Neural cell (in vitro differentiated cells): Measurements from ENCODE around the gene CTNNA2. TPM values are rescaled to one million over a fixed set of nuclear protein-coding genes. Genes with fewer than 3 reads are reported as not detected.
A peak's percentile ranks its signal among the peaks of the same experiment; 100 is the strongest.

ENCODE experiments used
- H2AFZ ChIP-seq: fragments of 200-600, 300-800 bp; sonication (generic), shearing (Covaris generic); 2 replicates; pipeline ENCODE4 v1.6.0; 2014; ENCODE audit warnings: low read depth, mild to moderate bottlenecking, antibody characterized with exemption, low read length, moderate library complexity
- H3F3A ChIP-seq: fragments of 200-600 bp; shearing (Covaris generic); 2 replicates; pipeline ENCODE4 v1.6.1; 2016; ENCODE audit warnings: mild to moderate bottlenecking, moderate library complexity, mixed read lengths, antibody characterized with exemption, low read length; ENCODE audit not compliant: insufficient read depth, poor library complexity, severe bottlenecking
- H3K27ac ChIP-seq: fragments of 200-600, 300-800 bp; sonication (generic), shearing (Covaris generic); 2 replicates; pipeline ENCODE4 v1.5.1; 2014; ENCODE audit warnings: mild to moderate bottlenecking, low read length, moderate library complexity
- H3K27me3 ChIP-seq: fragments of 300-800, 200-600 bp; sonication (generic), shearing (Covaris generic); 2 replicates; pipeline ENCODE4 v1.6.0; 2014; ENCODE audit warnings: mild to moderate bottlenecking, low read depth, low read length, moderate library complexity; ENCODE audit not compliant: insufficient read depth
- H3K36me3 ChIP-seq: fragments of 300-800, 200-600 bp; sonication (generic), shearing (Covaris generic); 2 replicates; pipeline ENCODE4 v1.5.1; 2014; ENCODE audit warnings: mild to moderate bottlenecking, antibody characterized with exemption, low read length, moderate library complexity; ENCODE audit not compliant: insufficient read depth
- H3K4me2 ChIP-seq: fragments of 300-800, 200-600 bp; sonication (generic), shearing (Covaris generic); 2 replicates; pipeline ENCODE4 v1.6.0; 2014; ENCODE audit warnings: mild to moderate bottlenecking, low read length
- H3K4me3 ChIP-seq: fragments of 300-800, 200-600 bp; sonication (generic), shearing (Covaris generic); 2 replicates; pipeline ENCODE4 v1.5.1; 2014; ENCODE audit warnings: mild to moderate bottlenecking, low read length, moderate library complexity
- H3K79me2 ChIP-seq: fragments of 200-600 bp; shearing (Covaris generic); replicated peaks from 2 replicates; pipeline ENCODE4 v1.6.0; 2014; ENCODE audit warnings: mild to moderate bottlenecking, low read length, moderate library complexity; ENCODE audit not compliant: insufficient read depth
- H3K9ac ChIP-seq: fragments of 300-800, 200-600 bp; sonication (generic), shearing (Covaris generic); 2 replicates; pipeline ENCODE4 v1.6.1; 2016; ENCODE audit warnings: mild to moderate bottlenecking, low read length, mixed read lengths
- H3K9me2 ChIP-seq: fragments of 200-600 bp; shearing (Covaris generic); 2 replicates; pipeline ENCODE4 v1.6.1; 2016; ENCODE audit warnings: mild to moderate bottlenecking, low read length, mixed read lengths; ENCODE audit not compliant: insufficient read depth
- H3K9me3 ChIP-seq: fragments of 200-600, 300-800 bp; sonication (generic), shearing (Covaris generic); 2 replicates; pipeline ENCODE4 v1.6.1; 2016; ENCODE audit warnings: mild to moderate bottlenecking, mixed run types, low read length, moderate library complexity, mixed read lengths
- H4K20me1 ChIP-seq: fragments of 200-600 bp; shearing (Covaris generic); 2 replicates; pipeline ENCODE4 v1.6.1; 2016; ENCODE audit warnings: mild to moderate bottlenecking, mixed run types; ENCODE audit not compliant: insufficient read depth
- EP300 ChIP-seq: fragments of 450-650 bp; conservative IDR thresholded peaks from 2 replicates; pipeline ENCODE4 v1.6.1; 2014; ENCODE audit warnings: antibody characterized with exemption, mild to moderate bottlenecking, moderate library complexity; ENCODE audit not compliant: poor library complexity, severe bottlenecking
- EZH2 ChIP-seq: fragments of 200-600, 300-800 bp; shearing (Covaris generic), sonication (generic); IDR thresholded peaks from 2 replicates; pipeline ENCODE4 v1.6.1; 2014; ENCODE audit warnings: antibody characterized with exemption, low read length, borderline replicate concordance, mild to moderate bottlenecking; ENCODE audit not compliant: insufficient read depth, poor library complexity, severe bottlenecking
- MXI1 ChIP-seq: fragments of 450-650 bp; conservative IDR thresholded peaks from 2 replicates; pipeline ENCODE4 v1.6.1; 2014; ENCODE audit warnings: antibody characterized with exemption, mild to moderate bottlenecking; ENCODE audit not compliant: poor library complexity, severe bottlenecking
- POLR2AphosphoS5 ChIP-seq: IDR thresholded peaks from 2 replicates; pipeline ENCODE4 v1.6.1; 2012
- RAD21 ChIP-seq: fragments of 450-650 bp; conservative IDR thresholded peaks from 2 replicates; pipeline ENCODE4 v1.6.1; 2014; ENCODE audit warnings: antibody characterized with exemption, mild to moderate bottlenecking, moderate library complexity
- SMC3 ChIP-seq: fragments of 450-650 bp; conservative IDR thresholded peaks from 2 replicates; pipeline ENCODE4 v1.6.1; 2014; ENCODE audit warnings: antibody characterized with exemption, mild to moderate bottlenecking, moderate library complexity; ENCODE audit not compliant: poor library complexity
- TAF1 ChIP-seq: IDR thresholded peaks from 2 replicates; pipeline ENCODE4 v1.6.1; 2012; ENCODE audit warnings: low read depth
- polyA plus RNA-seq: library from polyadenylated mRNA; depleted of rRNA; stranded (reverse); fragments of >200 nt; gene quantifications from 2 replicates; pipeline ENCODE4 v1.2.3, GENCODE V29; 2014
- TF ChIP-seq, protein P1 (sequence below): fragments of 450-650 bp; IDR thresholded peaks from 2 replicates; pipeline ENCODE4 v1.5.1; 2014; ENCODE audit warnings: antibody characterized with exemption, mild to moderate bottlenecking, moderate library complexity; ENCODE audit not compliant: poor library complexity, severe bottlenecking
- TF ChIP-seq, protein P2 (sequence below): IDR thresholded peaks from 2 replicates; pipeline ENCODE4 v1.6.1; 2012; ENCODE audit warnings: borderline replicate concordance

Gene CTNNA2
- polyA plus RNA-seq, 1 donor from 2014 or later = 194 TPM

DNA sequence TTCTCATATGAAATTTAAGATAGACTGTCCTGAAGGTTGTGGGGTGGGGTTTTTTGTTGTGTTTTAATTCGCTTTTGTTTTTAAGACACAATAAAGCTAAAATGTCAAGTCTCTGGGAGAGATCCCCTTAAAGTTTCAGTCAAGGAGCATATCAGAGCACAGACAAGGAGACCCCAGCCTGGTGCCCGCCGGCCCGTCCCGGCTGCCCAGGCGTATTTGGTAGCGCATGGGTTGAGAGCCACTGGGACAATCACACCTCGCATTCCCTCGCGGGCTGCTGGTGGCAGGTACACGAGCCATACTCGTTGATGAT is 789.1 kb downstream of the CTNNA2 start:
- no peak overlapping the region for H3K4me2 ChIP-seq
- H3K9ac ChIP-seq = no peak overlapping the region
- H3K9me2 ChIP-seq = no peaks in the 10 kb centered on the region
- peak overlapping the region; percentile 75 for H3K4me3 ChIP-seq
- no peaks in the 10 kb centered on the region for H3K79me2 ChIP-seq
- H3K36me3 ChIP-seq = no peaks in the 10 kb centered on the region
- H3K27me3 ChIP-seq = peaks cover 47% of the 10 kb centered on the region
- no peaks in the 10 kb centered on the region for H3K9me3 ChIP-seq
- H2AFZ ChIP-seq = no peak overlapping the region
- TF ChIP-seq SMC3 = no peak
- TF ChIP-seq, protein P1, sequence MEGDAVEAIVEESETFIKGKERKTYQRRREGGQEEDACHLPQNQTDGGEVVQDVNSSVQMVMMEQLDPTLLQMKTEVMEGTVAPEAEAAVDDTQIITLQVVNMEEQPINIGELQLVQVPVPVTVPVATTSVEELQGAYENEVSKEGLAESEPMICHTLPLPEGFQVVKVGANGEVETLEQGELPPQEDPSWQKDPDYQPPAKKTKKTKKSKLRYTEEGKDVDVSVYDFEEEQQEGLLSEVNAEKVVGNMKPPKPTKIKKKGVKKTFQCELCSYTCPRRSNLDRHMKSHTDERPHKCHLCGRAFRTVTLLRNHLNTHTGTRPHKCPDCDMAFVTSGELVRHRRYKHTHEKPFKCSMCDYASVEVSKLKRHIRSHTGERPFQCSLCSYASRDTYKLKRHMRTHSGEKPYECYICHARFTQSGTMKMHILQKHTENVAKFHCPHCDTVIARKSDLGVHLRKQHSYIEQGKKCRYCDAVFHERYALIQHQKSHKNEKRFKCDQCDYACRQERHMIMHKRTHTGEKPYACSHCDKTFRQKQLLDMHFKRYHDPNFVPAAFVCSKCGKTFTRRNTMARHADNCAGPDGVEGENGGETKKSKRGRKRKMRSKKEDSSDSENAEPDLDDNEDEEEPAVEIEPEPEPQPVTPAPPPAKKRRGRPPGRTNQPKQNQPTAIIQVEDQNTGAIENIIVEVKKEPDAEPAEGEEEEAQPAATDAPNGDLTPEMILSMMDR = no peak
- no peaks in the 10 kb centered on the region for H3F3A ChIP-seq
- no peaks in the 10 kb centered on the region for H4K20me1 ChIP-seq
- no peak overlapping the region for H3K27ac ChIP-seq

DNA sequence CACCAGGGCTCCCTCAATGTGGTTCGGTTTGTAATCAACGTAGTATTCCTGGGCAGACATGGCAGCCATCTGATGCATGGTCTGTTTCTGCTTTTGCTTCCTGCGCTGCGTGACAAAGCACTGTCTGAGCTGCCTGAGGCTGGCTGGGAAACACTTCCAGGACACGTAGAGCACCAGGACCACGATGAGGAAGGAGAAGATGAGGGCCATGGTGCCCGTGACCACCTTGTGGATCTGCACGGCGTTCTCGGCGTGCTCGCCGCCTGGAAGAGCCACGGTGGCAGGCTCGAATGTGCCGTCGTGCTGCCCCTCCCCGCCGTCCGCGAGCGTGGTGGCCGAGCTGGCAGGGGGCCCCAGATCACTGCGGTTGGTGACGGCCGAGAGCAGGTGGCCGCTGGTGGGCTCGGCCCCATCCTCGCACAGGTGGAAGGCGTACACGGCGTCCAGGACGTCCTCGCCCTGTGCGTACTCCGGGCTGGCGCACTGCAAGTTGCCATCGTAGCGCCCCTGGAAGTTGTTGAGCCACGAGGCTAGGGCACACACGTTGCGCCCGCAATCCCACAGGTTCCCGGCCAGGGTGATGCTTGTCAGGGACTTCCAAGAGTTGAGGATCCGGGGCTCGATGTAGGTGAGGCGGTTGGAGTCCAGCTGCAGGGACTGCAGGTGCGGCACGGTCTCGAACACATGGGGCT is 789.6 kb downstream of the CTNNA2 start:
- TF ChIP-seq TAF1 (no peak), MXI1 (no peak), SMC3 (no peak), EP300 (no peak)
- TF ChIP-seq, protein P1 = no peak
- H3K4me3 ChIP-seq = peak overlapping the region; percentile 75
- no peaks in the 10 kb centered on the region for H3K9me3 ChIP-seq
- H4K20me1 ChIP-seq = no peaks in the 10 kb centered on the region
- H3K9ac ChIP-seq = no peak overlapping the region
- H3K79me2 ChIP-seq = no peaks in the 10 kb centered on the region
- H2AFZ ChIP-seq = no peak overlapping the region
- H3F3A ChIP-seq = no peaks in the 10 kb centered on the region
- H3K27me3 ChIP-seq = peaks cover 47% of the 10 kb centered on the region
- no peaks in the 10 kb centered on the region for H3K36me3 ChIP-seq
- H3K9me2 ChIP-seq = no peaks in the 10 kb centered on the region
- peak overlapping the region; percentile 42 for H3K4me2 ChIP-seq
- no peak overlapping the region for H3K27ac ChIP-seq

DNA sequence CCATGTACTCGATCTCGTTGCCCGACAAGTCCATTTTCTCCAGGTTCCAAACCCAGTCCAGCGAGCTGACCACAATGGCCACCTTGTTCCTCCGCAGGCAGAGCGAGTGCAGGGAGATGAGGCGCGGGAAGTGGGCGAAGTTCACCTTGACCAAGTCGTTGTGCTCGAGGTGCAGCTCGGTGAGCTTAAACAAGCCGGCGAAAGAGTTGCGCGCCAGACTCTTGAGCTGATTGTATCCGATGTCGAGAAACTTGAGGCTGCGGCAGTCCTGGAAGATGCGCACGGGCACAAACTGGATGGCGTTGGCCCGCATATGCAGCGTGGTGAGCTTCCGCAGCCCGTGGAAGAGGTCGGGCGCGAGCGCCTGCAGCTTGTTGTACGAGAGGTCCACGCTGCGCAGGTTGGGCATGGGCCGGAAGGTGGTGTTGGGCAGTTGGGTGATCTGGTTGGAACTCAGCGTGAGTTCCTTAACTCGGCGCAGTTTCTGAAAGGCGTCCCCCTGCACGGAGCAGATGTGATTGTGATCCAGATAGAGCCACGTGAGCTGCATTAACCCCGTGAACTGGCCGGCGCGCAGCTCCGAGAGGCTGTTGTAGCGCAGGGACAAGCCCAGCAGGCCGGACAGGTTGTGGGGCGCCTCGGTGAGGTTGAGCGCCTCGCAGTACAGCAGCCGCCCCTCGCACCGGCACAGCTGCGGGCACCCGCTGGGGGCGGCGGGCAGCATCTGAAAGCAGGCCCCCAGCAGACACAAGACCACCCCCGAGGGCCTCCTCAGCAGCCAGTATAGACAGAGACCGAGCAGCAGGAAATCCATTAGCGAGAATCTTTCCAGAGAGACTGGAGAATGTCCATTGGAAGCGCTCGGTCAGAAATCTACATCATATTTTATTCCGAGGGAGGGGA is 790.4 kb downstream of the CTNNA2 start:
- no peaks in the 10 kb centered on the region for H3F3A ChIP-seq
- peak overlapping the region; percentile 75 for H3K4me3 ChIP-seq
- peaks cover 47% of the 10 kb centered on the region for H3K27me3 ChIP-seq
- H2AFZ ChIP-seq = no peak overlapping the region
- no peaks in the 10 kb centered on the region for H3K9me2 ChIP-seq
- H3K9me3 ChIP-seq = no peaks in the 10 kb centered on the region
- H3K36me3 ChIP-seq = no peaks in the 10 kb centered on the region
- H3K79me2 ChIP-seq = no peaks in the 10 kb centered on the region
- H3K4me2 ChIP-seq = peak overlapping the region; percentile 42
- TF ChIP-seq MXI1 = no peak
- no peak for TF ChIP-seq POLR2AphosphoS5
- no peak for TF ChIP-seq RAD21
- TF ChIP-seq TAF1 = no peak
- no peak for TF ChIP-seq EP300
- TF ChIP-seq EZH2 = no peak
- TF ChIP-seq SMC3 = no peak
- TF ChIP-seq, protein P1 = no peak
- TF ChIP-seq, protein P2, sequence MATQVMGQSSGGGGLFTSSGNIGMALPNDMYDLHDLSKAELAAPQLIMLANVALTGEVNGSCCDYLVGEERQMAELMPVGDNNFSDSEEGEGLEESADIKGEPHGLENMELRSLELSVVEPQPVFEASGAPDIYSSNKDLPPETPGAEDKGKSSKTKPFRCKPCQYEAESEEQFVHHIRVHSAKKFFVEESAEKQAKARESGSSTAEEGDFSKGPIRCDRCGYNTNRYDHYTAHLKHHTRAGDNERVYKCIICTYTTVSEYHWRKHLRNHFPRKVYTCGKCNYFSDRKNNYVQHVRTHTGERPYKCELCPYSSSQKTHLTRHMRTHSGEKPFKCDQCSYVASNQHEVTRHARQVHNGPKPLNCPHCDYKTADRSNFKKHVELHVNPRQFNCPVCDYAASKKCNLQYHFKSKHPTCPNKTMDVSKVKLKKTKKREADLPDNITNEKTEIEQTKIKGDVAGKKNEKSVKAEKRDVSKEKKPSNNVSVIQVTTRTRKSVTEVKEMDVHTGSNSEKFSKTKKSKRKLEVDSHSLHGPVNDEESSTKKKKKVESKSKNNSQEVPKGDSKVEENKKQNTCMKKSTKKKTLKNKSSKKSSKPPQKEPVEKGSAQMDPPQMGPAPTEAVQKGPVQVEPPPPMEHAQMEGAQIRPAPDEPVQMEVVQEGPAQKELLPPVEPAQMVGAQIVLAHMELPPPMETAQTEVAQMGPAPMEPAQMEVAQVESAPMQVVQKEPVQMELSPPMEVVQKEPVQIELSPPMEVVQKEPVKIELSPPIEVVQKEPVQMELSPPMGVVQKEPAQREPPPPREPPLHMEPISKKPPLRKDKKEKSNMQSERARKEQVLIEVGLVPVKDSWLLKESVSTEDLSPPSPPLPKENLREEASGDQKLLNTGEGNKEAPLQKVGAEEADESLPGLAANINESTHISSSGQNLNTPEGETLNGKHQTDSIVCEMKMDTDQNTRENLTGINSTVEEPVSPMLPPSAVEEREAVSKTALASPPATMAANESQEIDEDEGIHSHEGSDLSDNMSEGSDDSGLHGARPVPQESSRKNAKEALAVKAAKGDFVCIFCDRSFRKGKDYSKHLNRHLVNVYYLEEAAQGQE = no peak
- no peaks in the 10 kb centered on the region for H4K20me1 ChIP-seq
- H3K9ac ChIP-seq = peak overlapping the region; percentile 56
- no peak overlapping the region for H3K27ac ChIP-seq
